IgD-negative memory B cell (primary cell): ENCODE results near the gene RPP30. TPM values are rescaled to one million over a fixed set of nuclear protein-coding genes. Genes with fewer than 3 reads are reported as not detected.

ENCODE experiments used
- H3K27ac Mint-ChIP-seq, 3 donors: one replicate each; pipeline ENCODE4 v1.8.0; 2020 to 2022; ENCODE audit warnings: mild to moderate bottlenecking in 3 of 3, mixed read lengths in 3 of 3, moderate library complexity in 1 of 3
- H3K27me3 Mint-ChIP-seq: one replicate; pipeline ENCODE4 v1.8.0; 2021; ENCODE audit warnings: mixed read lengths
- H3K36me3 Mint-ChIP-seq: one replicate; pipeline ENCODE4 v1.8.0; 2020; ENCODE audit warnings: mild to moderate bottlenecking, mixed read lengths
- H3K4me1 Mint-ChIP-seq, 3 donors: one replicate each; pipeline ENCODE4 v1.8.0; 2020 to 2022; ENCODE audit warnings: mixed read lengths in 3 of 3, mild to moderate bottlenecking in 1 of 3
- H3K4me3 Mint-ChIP-seq, 4 donors: one replicate each; pipeline ENCODE4 v1.8.0; 2020 to 2022; ENCODE audit warnings: mild to moderate bottlenecking in 4 of 4, mixed read lengths in 4 of 4, moderate library complexity in 3 of 4
- H3K9me3 Mint-ChIP-seq, 3 donors: one replicate each; pipeline ENCODE4 v1.8.0; 2020 to 2021; ENCODE audit warnings: mixed read lengths in 3 of 3, mild to moderate bottlenecking in 1 of 3
- polyA plus RNA-seq: library from polyadenylated mRNA; unstranded; fragments of 300-500 nt; fragmentation: Illumina TruSeq; gene quantifications from one replicate; pipeline ENCODE4 v1.2.3, GENCODE V29; 2021

RPP30 gene
- polyA plus RNA-seq, 1 donor from 2014 or later, result 49.8 TPM

- H3K27ac Mint-ChIP-seq, result no peak overlapping the region
- H3K36me3 Mint-ChIP-seq, result peaks cover 1% of the 10 kb centered on the region
- no peak overlapping the region for H3K4me3 Mint-ChIP-seq
These were observed 46.2 kb downstream of the RPP30 start for GRCh38 chr10:90917968-90918318.

GRCh38 chr10:90919683-90920574 is 48.2 kb downstream of the RPP30 start:
- H3K9me3 Mint-ChIP-seq, result no peaks in the 10 kb centered on the region
- peaks cover 3 to 13% (median 13%) of the 10 kb centered on the region in 3 donors for H3K4me1 Mint-ChIP-seq
- H3K27me3 Mint-ChIP-seq, result no peaks in the 10 kb centered on the region
- peaks cover 1% of the 10 kb centered on the region for H3K36me3 Mint-ChIP-seq
- H3K27ac Mint-ChIP-seq, result no peak overlapping the region
- H3K4me3 Mint-ChIP-seq, result no peak overlapping the region

More at GRCh38 chr10:90917968-90918318, 46.2 kb downstream of the RPP30 start:
- Mint-ChIP-seq H3K9me3 (no peaks in the 10 kb centered on the region), H3K27me3 (no peaks in the 10 kb centered on the region), H3K4me1 (peaks cover 3 to 13% (median 13%) of the 10 kb centered on the region in 3 donors)

- Mint-ChIP-seq H3K27ac (no peak within 1 kb of the TSS), H3K4me1 (peaks cover 3 to 13% (median 13%) of the 10 kb centered on the region in 3 donors), H3K36me3 (peaks cover 1% of the 10 kb centered on the region), H3K9me3 (no peaks in the 10 kb centered on the region), H3K27me3 (no peaks in the 10 kb centered on the region), H3K4me3 (no peak within 1 kb of the TSS)
These were observed 49.4 kb downstream of the RPP30 start, which contains the start of gene ANKRD1 for GRCh38 chr10:90920986-90921666. TSS of gene ANKRD1 (minus strand) at chr10:90921087. CDS start at chr10:90921027, 60 bp downstream.

GRCh38 chr10:90921906-90922305 is 50.1 kb downstream of the RPP30 start:
- Mint-ChIP-seq H3K9me3 (no peaks in the 10 kb centered on the region), H3K27ac (no peak overlapping the region), H3K36me3 (peaks cover 1% of the 10 kb centered on the region), H3K27me3 (no peaks in the 10 kb centered on the region), H3K4me1 (peaks cover 3 to 13% (median 13%) of the 10 kb centered on the region in 3 donors), H3K4me3 (no peak overlapping the region)

DNA sequence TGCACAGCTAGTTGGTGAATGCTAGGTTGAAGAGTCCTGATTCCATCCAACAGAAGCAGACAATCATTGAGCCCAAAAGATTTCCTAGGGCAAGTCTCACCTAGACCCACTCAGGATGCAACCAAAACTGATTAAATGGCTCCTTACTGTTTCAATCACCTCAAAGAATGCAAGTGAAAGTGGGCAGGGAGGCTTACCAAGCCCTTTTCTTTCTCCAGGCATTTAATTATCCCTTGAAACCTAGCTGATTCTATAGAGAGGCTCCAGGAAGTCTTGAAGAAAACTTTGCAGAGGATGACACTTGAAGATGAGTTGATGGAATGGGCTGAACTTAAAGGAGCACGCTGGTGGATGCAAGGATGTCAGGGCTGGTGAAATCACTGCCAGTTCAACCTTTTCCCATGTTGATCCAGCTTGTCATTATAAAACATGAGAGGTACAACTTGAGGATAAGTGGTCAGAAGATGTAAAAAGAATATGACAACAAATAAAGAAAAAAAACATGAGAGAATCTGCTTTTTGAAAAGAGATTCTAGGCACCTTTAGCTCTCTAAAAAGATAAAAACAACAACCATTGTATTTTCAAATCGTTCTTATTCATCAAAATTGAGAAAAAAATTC is 51.4 kb downstream of the RPP30 start:
- H3K27ac Mint-ChIP-seq, result no peak overlapping the region
- H3K36me3 Mint-ChIP-seq, result peaks cover 1% of the 10 kb centered on the region
- H3K9me3 Mint-ChIP-seq, result no peaks in the 10 kb centered on the region
- no peaks in the 10 kb centered on the region for H3K27me3 Mint-ChIP-seq
- H3K4me3 Mint-ChIP-seq, result no peak overlapping the region
- peaks cover 3 to 7% (median 5%) of the 10 kb centered on the region in 3 donors for H3K4me1 Mint-ChIP-seq

DNA sequence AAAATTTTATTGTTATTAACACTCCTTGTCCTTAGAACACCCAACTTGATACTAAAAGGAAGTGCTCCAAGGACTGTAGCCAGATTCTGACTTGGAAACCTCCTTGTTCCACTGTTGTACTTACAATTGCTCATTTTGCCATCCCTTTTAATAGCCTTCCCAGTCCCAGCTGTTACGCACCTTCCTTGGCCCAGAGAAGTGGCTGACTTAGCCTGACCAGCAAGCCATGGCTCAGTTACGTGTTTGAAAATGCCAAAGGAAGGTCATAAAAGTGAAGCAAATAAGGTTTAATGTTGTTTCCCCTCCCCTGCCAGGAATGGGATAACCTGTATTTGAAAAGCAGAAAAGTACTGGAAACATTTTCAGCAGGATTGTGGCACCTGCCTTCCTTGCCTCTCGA is 52.8 kb downstream of the RPP30 start:
- no peaks in the 10 kb centered on the region for H3K4me1 Mint-ChIP-seq
- H3K4me3 Mint-ChIP-seq, result no peak overlapping the region
- no peak overlapping the region for H3K27ac Mint-ChIP-seq
- no peaks in the 10 kb centered on the region for H3K9me3 Mint-ChIP-seq
- peaks cover 1% of the 10 kb centered on the region for H3K36me3 Mint-ChIP-seq
- H3K27me3 Mint-ChIP-seq, result peaks cover 1% of the 10 kb centered on the region

DNA sequence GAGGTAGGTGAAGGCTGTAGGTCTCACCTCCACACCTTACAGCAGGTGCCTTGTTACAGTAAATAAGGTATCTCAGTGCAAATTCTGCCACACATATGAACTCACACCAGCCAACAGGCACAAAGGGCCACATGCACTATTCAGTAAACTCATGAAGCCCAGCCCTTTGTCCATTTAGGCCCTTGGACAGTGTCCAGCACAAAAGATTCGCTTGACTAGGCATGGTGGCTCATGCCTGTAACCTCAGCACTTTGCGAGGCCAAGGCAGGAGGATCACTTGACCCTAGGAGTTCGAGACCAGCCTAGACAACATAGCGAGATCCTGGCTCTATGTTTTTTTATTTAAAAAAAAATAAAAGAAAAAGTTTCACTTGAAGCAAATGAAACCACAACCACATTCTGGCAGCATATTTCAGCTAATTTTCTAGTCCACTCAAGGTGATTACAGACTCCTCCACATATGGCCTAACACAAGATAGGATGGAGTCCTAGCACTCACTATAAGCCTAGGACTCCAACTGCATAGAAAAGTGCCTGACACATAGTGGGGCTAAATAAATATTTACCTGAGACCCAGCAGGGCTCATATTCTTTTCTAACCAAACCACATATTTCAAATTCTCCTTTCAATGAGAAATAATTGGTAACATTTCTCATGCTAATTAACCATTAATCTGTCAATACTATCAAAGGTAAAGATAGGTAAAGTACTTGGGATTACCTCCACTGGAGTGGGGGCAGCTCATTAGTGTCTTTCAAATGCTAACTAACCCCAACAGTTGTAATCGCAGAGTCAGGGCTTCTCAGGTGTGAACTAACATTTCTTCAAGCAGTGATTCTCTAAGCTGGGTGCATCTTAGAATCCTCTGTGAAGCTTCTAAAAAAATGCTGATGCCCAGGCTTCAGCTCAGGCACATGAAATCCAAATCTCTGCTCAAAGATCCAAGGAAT is 53.6 kb downstream of the RPP30 start:
- H3K9me3 Mint-ChIP-seq, result no peaks in the 10 kb centered on the region
- H3K4me3 Mint-ChIP-seq, result no peak overlapping the region
- peaks cover 1% of the 10 kb centered on the region for H3K27me3 Mint-ChIP-seq
- H3K27ac Mint-ChIP-seq, result no peak overlapping the region
- no peaks in the 10 kb centered on the region for H3K4me1 Mint-ChIP-seq
- peaks cover 1% of the 10 kb centered on the region for H3K36me3 Mint-ChIP-seq

GRCh38 chr10:90927293-90927692 is 55.5 kb downstream of the RPP30 start:
- H3K27ac Mint-ChIP-seq, result no peak overlapping the region
- no peaks in the 10 kb centered on the region for H3K9me3 Mint-ChIP-seq
- no peaks in the 10 kb centered on the region for H3K4me1 Mint-ChIP-seq
- no peaks in the 10 kb centered on the region for H3K36me3 Mint-ChIP-seq
- no peak overlapping the region for H3K4me3 Mint-ChIP-seq
- peaks cover 1% of the 10 kb centered on the region for H3K27me3 Mint-ChIP-seq

- no peaks in the 10 kb centered on the region for H3K36me3 Mint-ChIP-seq
- H3K27ac Mint-ChIP-seq, result no peak overlapping the region
- no peak overlapping the region for H3K4me3 Mint-ChIP-seq
- H3K27me3 Mint-ChIP-seq, result peaks cover 1% of the 10 kb centered on the region
- no peaks in the 10 kb centered on the region for H3K4me1 Mint-ChIP-seq
- H3K9me3 Mint-ChIP-seq, result no peaks in the 10 kb centered on the region
These were observed 57.4 kb downstream of the RPP30 start for GRCh38 chr10:90929179-90929578.

GRCh38 chr10:90930070-90930837 is 58.5 kb downstream of the RPP30 start:
- Mint-ChIP-seq H3K4me3 (no peak overlapping the region), H3K27ac (peak overlapping the region in 1 of 3 donors; percentile 56), H3K27me3 (peaks cover 1% of the 10 kb centered on the region), H3K4me1 (no peaks in the 10 kb centered on the region), H3K36me3 (no peaks in the 10 kb centered on the region), H3K9me3 (no peaks in the 10 kb centered on the region)

DNA sequence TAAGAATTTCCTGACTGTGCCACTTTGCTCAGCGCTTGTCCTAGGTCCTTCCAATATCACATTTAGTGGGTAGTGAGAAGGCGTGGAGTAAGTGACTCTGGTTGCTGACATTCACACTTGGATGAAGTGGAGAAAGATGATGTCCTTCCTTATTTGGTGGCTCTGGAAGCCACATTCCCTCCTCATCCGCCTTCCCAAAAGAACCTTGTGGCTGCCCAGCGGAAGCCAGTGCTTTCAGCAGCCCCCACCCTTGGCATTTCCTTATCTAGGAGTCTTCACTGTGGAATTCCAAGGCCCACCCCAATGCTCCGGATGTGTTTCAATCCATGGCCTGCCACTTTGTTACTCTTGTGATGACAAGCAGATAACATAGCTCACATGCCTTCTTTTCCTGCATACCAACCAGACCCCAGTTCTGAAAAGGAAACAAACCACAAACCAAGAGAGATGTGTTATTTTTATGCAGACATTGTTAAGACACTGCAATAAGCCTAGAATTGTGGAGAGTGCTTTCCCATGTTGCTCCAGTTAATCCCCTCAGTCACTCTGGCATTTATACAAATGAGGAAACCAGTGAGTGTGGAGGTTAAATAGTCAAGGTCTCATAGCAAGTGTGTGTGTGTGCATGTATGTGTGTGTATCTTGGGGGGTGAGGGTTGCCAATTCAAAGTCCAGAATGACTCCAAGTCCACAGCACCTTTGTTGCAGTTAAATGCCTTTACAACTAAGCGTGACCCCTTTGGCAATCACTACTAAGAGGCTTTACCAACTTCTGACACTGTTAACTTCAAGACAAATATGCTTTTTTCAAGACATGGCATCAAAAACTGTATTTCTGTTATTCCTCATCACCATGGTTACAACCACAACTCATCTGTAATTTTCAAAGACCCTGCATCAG is 59.4 kb downstream of the RPP30 start:
- Mint-ChIP-seq H3K36me3 (no peaks in the 10 kb centered on the region), H3K9me3 (no peaks in the 10 kb centered on the region), H3K27ac (no peak overlapping the region), H3K27me3 (peaks cover 1% of the 10 kb centered on the region), H3K4me3 (no peak overlapping the region), H3K4me1 (no peaks in the 10 kb centered on the region)

GRCh38 chr10:90935581-90936275 is 64.0 kb downstream of the RPP30 start:
- no peaks in the 10 kb centered on the region for H3K9me3 Mint-ChIP-seq

DNA sequence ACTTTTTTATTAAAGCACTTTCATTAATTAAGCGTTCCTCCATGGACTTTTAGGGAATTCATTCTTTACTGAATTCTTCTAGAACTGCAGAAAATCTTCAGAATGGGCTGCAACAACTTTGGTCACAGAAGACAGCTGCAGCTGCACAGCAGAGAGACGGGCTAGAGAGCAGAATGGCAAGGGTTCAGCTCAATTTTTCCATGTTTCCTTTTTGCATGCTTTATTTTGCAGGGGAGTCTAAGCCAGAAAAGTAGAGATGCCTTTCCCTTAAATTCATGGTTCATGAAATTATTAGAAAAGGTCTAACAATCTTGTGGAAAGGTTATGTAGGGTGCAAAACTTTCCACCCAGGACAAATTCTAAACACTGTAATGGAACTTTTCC is 64.5 kb downstream of the RPP30 start:
- no peak overlapping the region for H3K4me3 Mint-ChIP-seq
- no peaks in the 10 kb centered on the region for H3K9me3 Mint-ChIP-seq
- no peaks in the 10 kb centered on the region for H3K36me3 Mint-ChIP-seq
- no peaks in the 10 kb centered on the region for H3K4me1 Mint-ChIP-seq
- H3K27ac Mint-ChIP-seq, result no peak overlapping the region
- no peaks in the 10 kb centered on the region for H3K27me3 Mint-ChIP-seq

More at GRCh38 chr10:90935581-90936275, 64.0 kb downstream of the RPP30 start:
- H3K36me3 Mint-ChIP-seq, result no peaks in the 10 kb centered on the region
- H3K4me1 Mint-ChIP-seq, result no peaks in the 10 kb centered on the region
- no peak overlapping the region for H3K4me3 Mint-ChIP-seq
- no peak overlapping the region for H3K27ac Mint-ChIP-seq
- no peaks in the 10 kb centered on the region for H3K27me3 Mint-ChIP-seq
